Left ventricle myocardium inferior (tissue), 1 donor: ENCODE results near the gene NTM. TPM values are rescaled to one million over a fixed set of nuclear protein-coding genes. Genes with fewer than 3 reads are reported as not detected.
A peak's percentile ranks its signal among the peaks of the same experiment; 100 is the strongest.

Experiments
- DNase-seq: peaks from one replicate; pipeline ENCODE4 v3.0.0-alpha.2; 2020
- H3K27ac ChIP-seq: fragments of 200-600 bp; replicated peaks from 2 replicates; pipeline ENCODE4 v1.8.0; 2021
- H3K27me3 ChIP-seq: fragments of 200-600 bp; 2 replicates; pipeline ENCODE4 v1.8.0; 2021; ENCODE audit warnings: low read depth
- H3K36me3 ChIP-seq: fragments of 200-600 bp; 2 replicates; pipeline ENCODE4 v1.8.0; 2021
- H3K4me1 ChIP-seq: fragments of 200-600 bp; 2 replicates; pipeline ENCODE4 v1.8.0; 2021
- H3K4me3 ChIP-seq: fragments of 200-600 bp; 2 replicates; pipeline ENCODE4 v1.8.0; 2021; ENCODE audit warnings: mild to moderate bottlenecking, moderate library complexity
- H3K9me3 ChIP-seq: fragments of 200-600 bp; replicated peaks from 2 replicates; pipeline ENCODE4 v1.8.0; 2021
- intact Hi-C: fragments of 100-400 bp; cut with micrococcal nuclease; formaldehyde crosslinking; loops from one replicate; pipeline ENCODE4 v1.11.0; 2022
- total RNA-seq: library from RNA; stranded (reverse); fragmentation: NEBNext Ultra II Directional; extraction: Animal tissue kit (Norgen Biotek cat#: 25700); gene quantifications from one replicate; pipeline ENCODE4 v1.2.1, GENCODE V29; 2021
- TF ChIP-seq, protein P1 (sequence below): fragments of 200-600 bp; IDR thresholded peaks from 2 replicates; pipeline ENCODE4 v1.8.0; 2021; ENCODE audit warnings: antibody characterized with exemption, mild to moderate bottlenecking, borderline replicate concordance
- donor health status: DM: no; HTN: yes; CAD: no; lungs with severe emphysema.

Gene NTM
- total RNA-seq, 1 donor from 2014 or later, result 1.0 TPM

- intact Hi-C loops, result no loop called here
- Histone ChIP-seq H3K4me3 (no peak overlapping the region), H3K27me3 (peaks cover 35% of the 10 kb centered on the region), H3K36me3 (no peaks in the 10 kb centered on the region), H3K9me3 (no peaks in the 10 kb centered on the region), H3K27ac (peak overlapping the region; percentile 42), H3K4me1 (no peaks in the 10 kb centered on the region)
- TF ChIP-seq, protein P1, sequence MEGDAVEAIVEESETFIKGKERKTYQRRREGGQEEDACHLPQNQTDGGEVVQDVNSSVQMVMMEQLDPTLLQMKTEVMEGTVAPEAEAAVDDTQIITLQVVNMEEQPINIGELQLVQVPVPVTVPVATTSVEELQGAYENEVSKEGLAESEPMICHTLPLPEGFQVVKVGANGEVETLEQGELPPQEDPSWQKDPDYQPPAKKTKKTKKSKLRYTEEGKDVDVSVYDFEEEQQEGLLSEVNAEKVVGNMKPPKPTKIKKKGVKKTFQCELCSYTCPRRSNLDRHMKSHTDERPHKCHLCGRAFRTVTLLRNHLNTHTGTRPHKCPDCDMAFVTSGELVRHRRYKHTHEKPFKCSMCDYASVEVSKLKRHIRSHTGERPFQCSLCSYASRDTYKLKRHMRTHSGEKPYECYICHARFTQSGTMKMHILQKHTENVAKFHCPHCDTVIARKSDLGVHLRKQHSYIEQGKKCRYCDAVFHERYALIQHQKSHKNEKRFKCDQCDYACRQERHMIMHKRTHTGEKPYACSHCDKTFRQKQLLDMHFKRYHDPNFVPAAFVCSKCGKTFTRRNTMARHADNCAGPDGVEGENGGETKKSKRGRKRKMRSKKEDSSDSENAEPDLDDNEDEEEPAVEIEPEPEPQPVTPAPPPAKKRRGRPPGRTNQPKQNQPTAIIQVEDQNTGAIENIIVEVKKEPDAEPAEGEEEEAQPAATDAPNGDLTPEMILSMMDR, result no peak
- no peak for DNase-seq
Measured at GRCh38 chr11:132058211-132058772, 687.9 kb downstream of the NTM start.

GRCh38 chr11:132060567-132060966 is 690.2 kb downstream of the NTM start:
- TF ChIP-seq, protein P1, result no peak
- no peaks in the 10 kb centered on the region for H3K9me3 ChIP-seq
- no peak for DNase-seq
- no peaks in the 10 kb centered on the region for H3K36me3 ChIP-seq
- H3K4me1 ChIP-seq, result no peaks in the 10 kb centered on the region
- intact Hi-C loops, result no loop called here
- H3K27me3 ChIP-seq, result peaks cover 16% of the 10 kb centered on the region
- no peak overlapping the region for H3K27ac ChIP-seq
- no peak overlapping the region for H3K4me3 ChIP-seq

DNA sequence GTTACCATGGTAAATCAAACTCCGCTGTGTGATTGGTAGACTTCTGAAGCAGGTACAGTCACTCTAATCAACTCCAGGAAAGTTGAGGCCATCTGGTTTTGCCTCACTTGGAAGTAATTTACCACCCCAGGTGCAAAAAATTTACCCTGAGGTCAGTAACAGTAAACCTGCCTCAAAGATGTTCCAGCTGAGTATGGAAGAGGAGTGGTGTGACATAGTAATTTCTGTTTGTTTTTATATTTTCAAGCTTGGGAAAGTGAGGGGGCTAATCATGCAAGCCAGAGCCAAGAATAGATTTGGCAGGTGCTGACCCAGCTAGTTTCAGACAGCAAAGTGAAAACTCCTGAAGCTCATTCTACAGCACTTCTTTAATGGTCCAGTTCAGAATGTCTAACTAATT is 691.6 kb downstream of the NTM start:
- DNase-seq, result no peak
- intact Hi-C loops, result no loop called here
- TF ChIP-seq, protein P1, result no peak
- H3K4me1 ChIP-seq, result no peaks in the 10 kb centered on the region
- H3K9me3 ChIP-seq, result peaks cover 14% of the 10 kb centered on the region
- no peak overlapping the region for H3K27ac ChIP-seq
- no peaks in the 10 kb centered on the region for H3K36me3 ChIP-seq
- no peak overlapping the region for H3K4me3 ChIP-seq
- peaks cover 11% of the 10 kb centered on the region for H3K27me3 ChIP-seq

- TF ChIP-seq, protein P1, result no peak
- intact Hi-C loops, result no loop called here
Measured at GRCh38 chr11:132062541-132062940, 692.1 kb downstream of the NTM start.

DNA sequence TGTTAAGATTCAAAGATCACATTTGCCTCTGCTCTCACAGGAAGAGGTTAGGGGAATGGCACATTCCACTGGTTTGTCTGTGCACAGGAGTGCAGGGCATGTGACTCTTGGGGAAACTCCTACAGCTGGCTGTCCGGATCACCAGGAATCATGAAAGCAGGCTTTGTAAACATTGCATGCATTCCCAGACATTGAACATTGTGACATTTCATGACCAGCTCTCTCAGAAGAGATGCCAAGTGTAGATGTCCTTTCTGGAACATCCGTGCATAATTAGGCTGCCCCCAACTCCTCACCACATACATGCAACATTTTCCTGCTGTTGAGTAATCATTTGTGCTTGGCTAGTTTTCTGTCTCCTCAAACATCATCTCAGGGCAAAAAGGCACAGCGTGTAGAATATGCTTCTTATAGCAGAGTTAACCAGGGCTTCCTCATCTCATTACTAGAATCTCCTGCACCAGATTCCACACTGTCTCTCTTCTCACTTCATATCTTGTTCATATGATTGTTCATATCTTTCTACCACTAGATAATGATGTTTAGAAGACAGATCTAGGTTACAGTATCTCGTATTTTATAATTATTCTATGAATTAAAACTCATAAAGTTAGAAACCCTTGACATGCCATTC is 694.7 kb downstream of the NTM start:
- Histone ChIP-seq H3K27ac (no peak overlapping the region), H3K9me3 (peaks cover 18% of the 10 kb centered on the region), H3K4me1 (no peaks in the 10 kb centered on the region), H3K27me3 (peaks cover 11% of the 10 kb centered on the region), H3K36me3 (no peaks in the 10 kb centered on the region), H3K4me3 (no peak overlapping the region)
- intact Hi-C loops, result no loop called here
- DNase-seq, result no peak
- TF ChIP-seq, protein P1, result no peak

More at GRCh38 chr11:132062541-132062940, 692.1 kb downstream of the NTM start:
- Histone ChIP-seq H3K4me1 (no peaks in the 10 kb centered on the region), H3K4me3 (no peak overlapping the region), H3K27ac (no peak overlapping the region), H3K9me3 (peaks cover 18% of the 10 kb centered on the region), H3K27me3 (peaks cover 11% of the 10 kb centered on the region), H3K36me3 (no peaks in the 10 kb centered on the region)
- no peak for DNase-seq
